GM12865 (cell line): Measurements from ENCODE around the gene STH.
"Not testable (repeated sequence)": the region's sequence is repeated elsewhere in the genome, so short reads cannot be mapped to it uniquely, and the experiment has no call there.

ENCODE experiments used
- DNase-seq: peaks from one replicate; pipeline ENCODE4 v3.0.0; 2010; ENCODE audit warnings: low read depth
- H3K4me3 ChIP-seq: 2 replicates; pipeline ENCODE4 v1.5.1; 2011; ENCODE audit warnings: mild to moderate bottlenecking, low read depth, low read length, control low read depth
- CTCF ChIP-seq: IDR thresholded peaks from 2 replicates; pipeline ENCODE4 v1.5.1; 2011; ENCODE audit warnings: low read length, control low read depth, low read depth, inconsistent platforms; ENCODE audit not compliant: insufficient read depth; ENCODE audit errors: missing control alignments

The STH gene

GRCh38 chr17:45954914-45955313 is 44.1 kb upstream of the STH start:
- H3K4me3 ChIP-seq = no peak overlapping the region
- TF ChIP-seq CTCF = no peak
- no peak for DNase-seq

GRCh38 chr17:45955326-45955725 is 43.7 kb upstream of the STH start:
- H3K4me3 ChIP-seq = no peak overlapping the region
- DNase-seq = no peak
- no peak for TF ChIP-seq CTCF

- DNase-seq = no peak
- no peak overlapping the region for H3K4me3 ChIP-seq
- TF ChIP-seq CTCF = no peak
These were observed 43.0 kb upstream of the STH start for GRCh38 chr17:45956090-45956489.

GRCh38 chr17:45956746-45957145 is 42.3 kb upstream of the STH start:
- H3K4me3 ChIP-seq, DNase-seq: not testable (repeated sequence)

- DNase-seq = no peak
- H3K4me3 ChIP-seq = no peak overlapping the region
- TF ChIP-seq CTCF = no peak
These were observed 40.7 kb upstream of the STH start for GRCh38 chr17:45958307-45958706.

GRCh38 chr17:45958994-45959665 is 39.9 kb upstream of the STH start:
- no peak for TF ChIP-seq CTCF
- H3K4me3 ChIP-seq = no peak overlapping the region
- DNase-seq = no peak

GRCh38 chr17:45960311-45960710 is 38.7 kb upstream of the STH start:
- no peak overlapping the region for H3K4me3 ChIP-seq
- no peak for TF ChIP-seq CTCF
- no peak for DNase-seq
